Stimulated activated CD8-positive, alpha-beta memory T cell treated with anti-CD3 and anti-CD28 coated beads, Interleukin-7, amount 100 ng/mL, for 1 hour (primary cell): ENCODE data around the gene SLC22A7.
"Not testable (repeated sequence)": the region's sequence is repeated elsewhere in the genome, so short reads cannot be mapped to it uniquely, and the experiment has no call there.

Experiments used
- DNase-seq, 2 donors: peaks; one replicate each; pipeline ENCODE4 v3.0.0-alpha.2; 2020; ENCODE audit warnings: low read depth in 2 of 2

The SLC22A7 gene

DNA sequence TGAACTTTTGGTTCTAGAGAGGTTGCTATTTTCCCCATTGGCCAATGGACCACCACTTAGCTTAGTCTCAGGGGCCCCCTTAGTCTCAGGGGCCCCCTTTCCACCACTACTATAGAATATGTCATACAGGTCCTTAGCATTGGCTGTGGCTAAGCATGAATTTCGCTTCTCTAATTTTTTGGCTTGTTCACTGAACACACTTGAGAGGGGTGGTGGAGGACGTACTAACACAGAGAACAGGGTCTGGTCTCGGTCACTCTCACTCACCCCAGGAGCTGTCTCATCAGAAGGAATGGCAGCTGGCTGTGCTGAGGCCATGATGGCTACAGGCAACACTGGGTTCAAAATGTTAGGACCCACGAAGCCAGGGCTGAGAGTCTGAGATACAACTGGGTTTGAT lies 41.1 kb downstream of the SLC22A7 start:
- DNase-seq = no peak

DNA sequence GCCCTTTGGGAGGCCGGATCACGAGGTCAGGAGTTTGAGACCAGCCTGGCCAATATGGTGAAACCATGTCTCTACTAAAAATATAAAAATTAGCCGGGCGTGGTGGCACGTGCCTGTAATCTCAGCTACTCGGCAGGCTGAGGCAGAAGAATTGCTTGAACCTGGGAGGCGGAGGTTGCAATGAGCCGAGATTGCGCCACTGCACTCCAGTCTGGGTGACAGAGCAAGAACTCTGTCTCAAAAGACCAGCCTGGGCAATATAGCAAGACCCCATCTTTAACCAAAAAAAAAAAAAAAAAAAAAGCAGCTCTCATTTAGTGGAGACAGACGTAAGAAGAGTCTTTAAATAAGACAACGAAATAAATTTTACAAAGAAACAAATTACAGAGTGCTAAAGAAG lies 48.2 kb downstream of the SLC22A7 start:
- not testable (repeated sequence) for DNase-seq

DNA sequence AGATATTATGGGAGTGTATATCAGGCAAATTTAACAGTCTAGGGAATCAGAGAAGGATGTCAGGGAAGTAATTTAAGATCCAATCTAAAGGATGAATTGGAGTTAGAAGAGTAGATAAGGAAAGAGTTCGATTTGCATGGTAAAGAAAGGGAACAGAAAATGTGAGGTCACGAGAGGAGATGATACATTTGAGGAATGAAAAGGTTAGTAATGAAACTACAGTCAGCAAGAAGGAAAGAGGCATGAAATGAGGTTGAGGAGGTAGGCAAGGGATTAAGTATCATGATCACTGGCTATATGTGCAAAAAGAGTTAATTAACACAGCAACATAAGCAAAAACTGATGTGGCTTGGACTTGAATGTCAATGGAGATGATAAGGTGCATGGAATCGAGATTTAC lies 49.0 kb downstream of the SLC22A7 start:
- no peak for DNase-seq

DNA sequence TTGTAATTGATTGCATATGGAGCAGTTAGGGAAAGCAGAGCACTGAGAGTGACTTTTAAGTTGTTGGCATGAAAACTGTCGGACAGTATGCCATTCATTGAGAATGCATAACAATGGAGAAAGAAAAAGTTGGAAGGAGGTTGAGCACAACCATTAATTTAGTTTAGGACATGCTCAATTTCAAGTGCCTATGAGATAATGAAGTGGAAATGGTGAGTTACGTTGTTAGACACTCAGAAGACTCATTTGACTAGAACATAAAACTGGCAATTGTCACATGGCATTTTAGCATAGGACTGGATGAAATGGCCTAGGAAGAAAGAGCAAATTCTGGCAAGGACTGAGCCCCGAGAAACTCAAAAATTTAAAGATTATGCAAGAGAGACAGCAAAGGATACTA lies 49.4 kb downstream of the SLC22A7 start:
- no peak for DNase-seq

DNA sequence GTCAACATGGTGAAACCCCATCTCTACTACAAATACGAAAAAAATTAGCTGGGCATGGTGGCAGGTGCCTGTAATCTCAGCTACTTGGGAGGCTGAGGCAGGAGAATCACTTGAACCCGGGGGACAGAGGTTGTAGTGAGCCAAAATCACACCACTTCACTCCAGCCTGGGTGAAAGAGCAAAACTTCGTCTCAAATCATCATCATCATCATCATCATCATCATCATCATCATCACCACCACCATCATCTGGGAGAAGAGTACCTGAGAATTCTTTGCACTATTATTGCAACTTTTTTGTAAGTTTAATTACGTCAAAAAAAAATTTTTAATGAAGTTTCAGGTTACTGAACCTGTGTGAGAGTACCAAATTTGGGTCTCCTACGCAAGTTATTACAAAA lies 53.9 kb downstream of the SLC22A7 start:
- not testable (repeated sequence) for DNase-seq
